ENCODE data around the gene SERPINB3.

SERPINB3 gene

DNA sequence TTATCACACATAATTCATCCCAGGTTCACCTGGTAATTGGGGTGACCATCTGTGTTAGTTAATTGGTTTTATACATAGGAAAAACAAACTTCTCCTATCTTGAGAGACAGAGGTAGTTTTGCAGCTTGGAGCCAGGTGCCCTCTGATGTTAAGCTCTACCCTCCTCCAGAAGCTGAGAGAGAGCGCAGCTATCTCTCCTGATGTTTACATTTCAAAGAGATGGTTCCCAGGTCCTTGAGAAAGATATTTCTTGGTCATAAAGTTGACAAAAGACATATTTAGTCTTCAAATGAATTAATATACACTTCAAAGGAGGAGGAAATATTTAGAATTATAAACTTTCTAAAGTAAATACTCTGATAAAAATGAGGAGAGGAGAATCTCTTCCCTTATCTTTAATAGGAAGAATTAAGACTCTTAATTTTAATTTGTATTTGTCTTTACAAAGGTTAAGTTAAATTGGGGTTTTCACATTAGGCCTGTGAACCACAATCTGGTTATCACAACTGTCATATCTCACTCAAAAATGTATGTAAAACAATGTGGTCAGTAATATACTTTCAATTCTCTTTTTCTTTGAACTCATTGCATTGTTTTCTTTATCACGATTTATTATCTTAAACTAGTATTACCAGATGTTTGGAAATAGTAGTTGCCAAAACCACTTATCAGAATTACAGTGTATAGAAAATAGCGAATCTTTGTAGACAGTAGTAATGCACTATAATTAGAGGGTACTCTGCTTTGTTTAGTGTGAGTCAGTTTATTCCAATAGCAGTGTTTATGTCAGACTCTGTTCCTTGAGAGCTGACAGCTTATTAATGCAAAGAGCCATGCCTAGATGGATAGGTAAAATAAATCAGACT is 44.4 kb downstream of the SERPINB3 start:
- TF ChIP-seq, protein P1, sequence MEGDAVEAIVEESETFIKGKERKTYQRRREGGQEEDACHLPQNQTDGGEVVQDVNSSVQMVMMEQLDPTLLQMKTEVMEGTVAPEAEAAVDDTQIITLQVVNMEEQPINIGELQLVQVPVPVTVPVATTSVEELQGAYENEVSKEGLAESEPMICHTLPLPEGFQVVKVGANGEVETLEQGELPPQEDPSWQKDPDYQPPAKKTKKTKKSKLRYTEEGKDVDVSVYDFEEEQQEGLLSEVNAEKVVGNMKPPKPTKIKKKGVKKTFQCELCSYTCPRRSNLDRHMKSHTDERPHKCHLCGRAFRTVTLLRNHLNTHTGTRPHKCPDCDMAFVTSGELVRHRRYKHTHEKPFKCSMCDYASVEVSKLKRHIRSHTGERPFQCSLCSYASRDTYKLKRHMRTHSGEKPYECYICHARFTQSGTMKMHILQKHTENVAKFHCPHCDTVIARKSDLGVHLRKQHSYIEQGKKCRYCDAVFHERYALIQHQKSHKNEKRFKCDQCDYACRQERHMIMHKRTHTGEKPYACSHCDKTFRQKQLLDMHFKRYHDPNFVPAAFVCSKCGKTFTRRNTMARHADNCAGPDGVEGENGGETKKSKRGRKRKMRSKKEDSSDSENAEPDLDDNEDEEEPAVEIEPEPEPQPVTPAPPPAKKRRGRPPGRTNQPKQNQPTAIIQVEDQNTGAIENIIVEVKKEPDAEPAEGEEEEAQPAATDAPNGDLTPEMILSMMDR (IDR thresholded peaks at IDR 0.05; ENCODE audit: insufficient read depth, low read length, poor library complexity, severe bottlenecking), result no peak
- DNase-seq (ENCODE audit: extremely low read depth, insufficient read length), result peak; percentile 32
- no peak overlapping the region for H3K4me3 ChIP-seq (replicated peaks; ENCODE audit: low read depth, low read length)
- H3K27me3 ChIP-seq (replicated peaks; ENCODE audit: control insufficient read depth, insufficient read depth, low read length), result no peaks in the 10 kb centered on the region
- no peaks in the 10 kb centered on the region for H3K36me3 ChIP-seq (ENCODE audit: control insufficient read depth, insufficient read depth, low read length)

DNA sequence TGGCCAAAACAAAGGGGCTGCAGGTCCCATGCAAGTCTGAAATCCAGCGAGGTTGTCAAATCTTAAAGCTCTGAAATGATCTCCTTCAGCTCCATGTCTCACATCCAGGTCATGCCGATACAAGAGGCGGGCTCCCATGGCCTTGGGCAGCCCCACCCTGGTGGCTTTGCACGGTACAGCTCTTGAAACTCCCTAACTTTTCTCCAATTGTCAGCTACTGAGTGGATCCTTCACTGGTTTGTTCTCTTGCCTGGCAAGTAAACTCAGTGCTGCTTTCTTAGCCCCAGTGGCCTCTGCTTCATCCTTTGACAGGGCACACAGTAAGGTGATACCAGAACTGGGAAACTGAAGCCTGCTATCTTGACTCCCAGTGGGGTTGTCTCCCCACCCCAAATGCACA is 48.3 kb downstream of the SERPINB3 start:
- no peak for DNase-seq (ENCODE audit: extremely low read depth, insufficient read length)

DNA sequence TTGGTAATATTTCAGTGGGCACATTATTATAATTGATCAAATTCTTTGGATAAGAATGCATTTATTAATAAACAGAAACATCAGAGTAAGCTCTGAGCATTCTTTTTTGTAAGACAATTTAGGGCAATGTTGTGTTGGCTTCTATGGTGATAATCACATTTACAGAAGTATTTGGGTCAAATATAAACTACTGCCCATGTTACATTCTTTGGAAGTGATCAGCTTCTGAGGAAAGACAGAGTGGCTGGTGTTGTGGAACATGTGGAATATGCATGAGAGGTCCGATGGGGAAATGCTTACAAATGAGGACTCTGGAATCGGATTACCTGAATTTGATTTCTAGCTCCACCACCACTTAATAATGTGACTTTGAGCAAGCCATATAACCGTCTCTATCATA is 55.2 kb downstream of the SERPINB3 start:
- TF ChIP-seq, protein P1 (IDR thresholded peaks at IDR 0.05; ENCODE audit: insufficient read depth, low read length, poor library complexity, severe bottlenecking), result no peak
- no peak overlapping the region for H3K4me3 ChIP-seq (replicated peaks; ENCODE audit: low read depth, low read length)
- no peaks in the 10 kb centered on the region for H3K36me3 ChIP-seq (ENCODE audit: control insufficient read depth, insufficient read depth, low read length)
- H3K27me3 ChIP-seq (replicated peaks; ENCODE audit: control insufficient read depth, insufficient read depth, low read length), result no peaks in the 10 kb centered on the region
- no peak for DNase-seq (ENCODE audit: extremely low read depth, insufficient read length)

More for the DNA sequence above, 48.3 kb downstream of the SERPINB3 start:
- no peaks in the 10 kb centered on the region for H3K27me3 ChIP-seq (replicated peaks; ENCODE audit: control insufficient read depth, insufficient read depth, low read length)
- no peak overlapping the region for H3K4me3 ChIP-seq (replicated peaks; ENCODE audit: low read depth, low read length)
- TF ChIP-seq, protein P1 (IDR thresholded peaks at IDR 0.05; ENCODE audit: insufficient read depth, low read length, poor library complexity, severe bottlenecking), result no peak
- no peaks in the 10 kb centered on the region for H3K36me3 ChIP-seq (ENCODE audit: control insufficient read depth, insufficient read depth, low read length)
